ENCODE data around the gene PNPT1.

DNA sequence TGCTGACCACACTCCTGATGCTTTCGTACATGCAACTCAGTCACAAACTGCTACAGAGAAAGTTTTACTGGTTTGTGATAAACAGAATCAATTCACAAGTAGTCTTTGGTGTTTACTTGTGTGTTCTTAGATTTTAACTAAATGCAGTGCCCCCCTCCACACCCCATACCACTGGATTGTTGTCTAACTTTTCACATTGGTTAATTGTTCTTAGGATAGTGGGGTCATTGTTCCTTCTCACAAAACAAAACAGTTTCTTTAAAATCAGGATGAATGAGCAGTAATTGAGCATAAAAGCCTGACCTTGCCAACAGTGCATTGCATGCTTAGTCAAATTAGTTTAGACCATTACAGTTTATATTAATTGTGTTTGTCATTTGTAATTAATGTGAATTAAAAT is 14.1 kb upstream of the PNPT1 start:
- TF ChIP-seq, protein P1, sequence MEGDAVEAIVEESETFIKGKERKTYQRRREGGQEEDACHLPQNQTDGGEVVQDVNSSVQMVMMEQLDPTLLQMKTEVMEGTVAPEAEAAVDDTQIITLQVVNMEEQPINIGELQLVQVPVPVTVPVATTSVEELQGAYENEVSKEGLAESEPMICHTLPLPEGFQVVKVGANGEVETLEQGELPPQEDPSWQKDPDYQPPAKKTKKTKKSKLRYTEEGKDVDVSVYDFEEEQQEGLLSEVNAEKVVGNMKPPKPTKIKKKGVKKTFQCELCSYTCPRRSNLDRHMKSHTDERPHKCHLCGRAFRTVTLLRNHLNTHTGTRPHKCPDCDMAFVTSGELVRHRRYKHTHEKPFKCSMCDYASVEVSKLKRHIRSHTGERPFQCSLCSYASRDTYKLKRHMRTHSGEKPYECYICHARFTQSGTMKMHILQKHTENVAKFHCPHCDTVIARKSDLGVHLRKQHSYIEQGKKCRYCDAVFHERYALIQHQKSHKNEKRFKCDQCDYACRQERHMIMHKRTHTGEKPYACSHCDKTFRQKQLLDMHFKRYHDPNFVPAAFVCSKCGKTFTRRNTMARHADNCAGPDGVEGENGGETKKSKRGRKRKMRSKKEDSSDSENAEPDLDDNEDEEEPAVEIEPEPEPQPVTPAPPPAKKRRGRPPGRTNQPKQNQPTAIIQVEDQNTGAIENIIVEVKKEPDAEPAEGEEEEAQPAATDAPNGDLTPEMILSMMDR (IDR thresholded peaks at IDR 0.05; ENCODE audit: poor library complexity, severe bottlenecking) = no peak
- no peak for TF ChIP-seq MXI1 (conservative IDR thresholded peaks at IDR 0.05; ENCODE audit: poor library complexity, severe bottlenecking)
- TF ChIP-seq, protein P2, sequence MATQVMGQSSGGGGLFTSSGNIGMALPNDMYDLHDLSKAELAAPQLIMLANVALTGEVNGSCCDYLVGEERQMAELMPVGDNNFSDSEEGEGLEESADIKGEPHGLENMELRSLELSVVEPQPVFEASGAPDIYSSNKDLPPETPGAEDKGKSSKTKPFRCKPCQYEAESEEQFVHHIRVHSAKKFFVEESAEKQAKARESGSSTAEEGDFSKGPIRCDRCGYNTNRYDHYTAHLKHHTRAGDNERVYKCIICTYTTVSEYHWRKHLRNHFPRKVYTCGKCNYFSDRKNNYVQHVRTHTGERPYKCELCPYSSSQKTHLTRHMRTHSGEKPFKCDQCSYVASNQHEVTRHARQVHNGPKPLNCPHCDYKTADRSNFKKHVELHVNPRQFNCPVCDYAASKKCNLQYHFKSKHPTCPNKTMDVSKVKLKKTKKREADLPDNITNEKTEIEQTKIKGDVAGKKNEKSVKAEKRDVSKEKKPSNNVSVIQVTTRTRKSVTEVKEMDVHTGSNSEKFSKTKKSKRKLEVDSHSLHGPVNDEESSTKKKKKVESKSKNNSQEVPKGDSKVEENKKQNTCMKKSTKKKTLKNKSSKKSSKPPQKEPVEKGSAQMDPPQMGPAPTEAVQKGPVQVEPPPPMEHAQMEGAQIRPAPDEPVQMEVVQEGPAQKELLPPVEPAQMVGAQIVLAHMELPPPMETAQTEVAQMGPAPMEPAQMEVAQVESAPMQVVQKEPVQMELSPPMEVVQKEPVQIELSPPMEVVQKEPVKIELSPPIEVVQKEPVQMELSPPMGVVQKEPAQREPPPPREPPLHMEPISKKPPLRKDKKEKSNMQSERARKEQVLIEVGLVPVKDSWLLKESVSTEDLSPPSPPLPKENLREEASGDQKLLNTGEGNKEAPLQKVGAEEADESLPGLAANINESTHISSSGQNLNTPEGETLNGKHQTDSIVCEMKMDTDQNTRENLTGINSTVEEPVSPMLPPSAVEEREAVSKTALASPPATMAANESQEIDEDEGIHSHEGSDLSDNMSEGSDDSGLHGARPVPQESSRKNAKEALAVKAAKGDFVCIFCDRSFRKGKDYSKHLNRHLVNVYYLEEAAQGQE (IDR thresholded peaks at IDR 0.05; ENCODE audit: borderline replicate concordance) = no peak
